ENCODE measurements around the gene MRGPRX2.

Gene MRGPRX2

GRCh38 chr11:19013181-19013857 is 47.2 kb downstream of the MRGPRX2 start:
- DNase-seq = no peak
- Mint-ChIP-seq H3K36me3 (ENCODE audit: low read depth) (no peaks in the 10 kb centered on the region), H3K27ac (no peak overlapping the region), H3K4me3 (no peak overlapping the region), H3K27me3 (ENCODE audit: low read depth, poor library complexity) (peaks cover 20% of the 10 kb centered on the region), H3K9me3 (peaks cover 30% of the 10 kb centered on the region), H3K4me1 (no peaks in the 10 kb centered on the region)
- TF ChIP-seq, protein P1, sequence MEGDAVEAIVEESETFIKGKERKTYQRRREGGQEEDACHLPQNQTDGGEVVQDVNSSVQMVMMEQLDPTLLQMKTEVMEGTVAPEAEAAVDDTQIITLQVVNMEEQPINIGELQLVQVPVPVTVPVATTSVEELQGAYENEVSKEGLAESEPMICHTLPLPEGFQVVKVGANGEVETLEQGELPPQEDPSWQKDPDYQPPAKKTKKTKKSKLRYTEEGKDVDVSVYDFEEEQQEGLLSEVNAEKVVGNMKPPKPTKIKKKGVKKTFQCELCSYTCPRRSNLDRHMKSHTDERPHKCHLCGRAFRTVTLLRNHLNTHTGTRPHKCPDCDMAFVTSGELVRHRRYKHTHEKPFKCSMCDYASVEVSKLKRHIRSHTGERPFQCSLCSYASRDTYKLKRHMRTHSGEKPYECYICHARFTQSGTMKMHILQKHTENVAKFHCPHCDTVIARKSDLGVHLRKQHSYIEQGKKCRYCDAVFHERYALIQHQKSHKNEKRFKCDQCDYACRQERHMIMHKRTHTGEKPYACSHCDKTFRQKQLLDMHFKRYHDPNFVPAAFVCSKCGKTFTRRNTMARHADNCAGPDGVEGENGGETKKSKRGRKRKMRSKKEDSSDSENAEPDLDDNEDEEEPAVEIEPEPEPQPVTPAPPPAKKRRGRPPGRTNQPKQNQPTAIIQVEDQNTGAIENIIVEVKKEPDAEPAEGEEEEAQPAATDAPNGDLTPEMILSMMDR (IDR thresholded peaks at IDR 0.05) = no peak

- Mint-ChIP-seq H3K4me3 (no peak overlapping the region), H3K27me3 (ENCODE audit: low read depth, poor library complexity) (peaks cover 14% of the 10 kb centered on the region), H3K36me3 (ENCODE audit: low read depth) (no peaks in the 10 kb centered on the region), H3K4me1 (no peaks in the 10 kb centered on the region), H3K9me3 (peaks cover 37% of the 10 kb centered on the region), H3K27ac (no peak overlapping the region)
- no peak for DNase-seq
- TF ChIP-seq, protein P1 (IDR thresholded peaks at IDR 0.05) = no peak
These were observed 47.9 kb downstream of the MRGPRX2 start for GRCh38 chr11:19012636-19013035.
